Measurements from ENCODE around the gene UACA.

The UACA gene

GRCh38 chr15:70714565-70714964 is 48.8 kb downstream of the UACA start:
- H3K4me3 Mint-ChIP-seq = no peak overlapping the region
- peaks cover 1% of the 10 kb centered on the region for H3K4me1 Mint-ChIP-seq (ENCODE audit: low read depth)
- H3K27me3 Mint-ChIP-seq (ENCODE audit: low read depth) = peaks cover 50% of the 10 kb centered on the region
- no peaks in the 10 kb centered on the region for H3K9me3 Mint-ChIP-seq
- H3K36me3 Mint-ChIP-seq (ENCODE audit: low read depth) = no peaks in the 10 kb centered on the region
- H3K27ac Mint-ChIP-seq = no peak overlapping the region

- Mint-ChIP-seq H3K27ac (no peak overlapping the region), H3K36me3 (ENCODE audit: low read depth) (no peaks in the 10 kb centered on the region), H3K4me1 (ENCODE audit: low read depth) (peaks cover 1% of the 10 kb centered on the region), H3K4me3 (no peak overlapping the region), H3K27me3 (ENCODE audit: low read depth) (peaks cover 44% of the 10 kb centered on the region), H3K9me3 (no peaks in the 10 kb centered on the region)
These were observed 49.3 kb downstream of the UACA start for GRCh38 chr15:70714015-70714414.

DNA sequence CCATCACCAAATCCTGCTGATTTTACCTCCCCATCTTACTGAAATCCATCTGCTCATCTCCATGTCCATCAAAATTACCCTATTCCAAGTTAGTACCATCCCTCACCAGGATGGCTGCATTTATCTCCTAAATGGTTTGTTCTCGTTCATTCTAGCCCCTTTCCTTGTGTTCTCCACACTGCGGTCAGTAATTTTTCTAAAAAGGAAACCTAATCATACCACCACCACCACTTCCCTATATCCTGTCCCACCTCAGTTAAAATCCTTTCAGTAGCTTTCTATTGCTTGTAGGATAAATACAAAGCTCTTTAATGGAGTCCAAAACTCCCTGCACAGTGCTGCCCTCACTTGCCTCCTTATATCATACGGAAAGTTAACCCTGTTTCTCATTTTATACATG is 51.1 kb downstream of the UACA start:
- Mint-ChIP-seq H3K4me3 (no peak overlapping the region), H3K36me3 (ENCODE audit: low read depth) (no peaks in the 10 kb centered on the region), H3K4me1 (ENCODE audit: low read depth) (peaks cover 1% of the 10 kb centered on the region), H3K27ac (no peak overlapping the region), H3K27me3 (ENCODE audit: low read depth) (peaks cover 42% of the 10 kb centered on the region), H3K9me3 (no peaks in the 10 kb centered on the region)

DNA sequence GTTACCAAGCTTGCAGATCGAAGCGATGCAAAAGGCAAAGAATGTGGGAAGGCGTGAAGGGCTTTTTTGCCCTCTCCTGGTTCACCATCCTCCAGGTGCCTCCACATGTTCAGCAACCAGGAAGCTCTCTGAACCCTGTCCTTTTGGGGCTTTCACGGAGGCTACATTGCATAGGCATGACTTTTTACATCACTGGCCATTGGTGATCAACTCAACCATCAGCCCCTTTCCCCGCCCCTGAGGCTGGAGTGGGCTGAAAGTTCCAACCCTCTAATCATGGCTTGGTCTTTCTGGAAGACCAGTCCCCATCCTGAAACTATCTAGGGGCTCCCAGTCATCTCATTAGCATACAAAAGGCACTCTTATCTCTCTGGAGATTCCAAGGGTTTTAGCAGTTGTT is 52.6 kb downstream of the UACA start:
- Mint-ChIP-seq H3K4me3 (no peak overlapping the region), H3K27ac (no peak overlapping the region), H3K4me1 (ENCODE audit: low read depth) (peaks cover 1% of the 10 kb centered on the region), H3K27me3 (ENCODE audit: low read depth) (peaks cover 47% of the 10 kb centered on the region), H3K36me3 (ENCODE audit: low read depth) (no peaks in the 10 kb centered on the region), H3K9me3 (no peaks in the 10 kb centered on the region)

DNA sequence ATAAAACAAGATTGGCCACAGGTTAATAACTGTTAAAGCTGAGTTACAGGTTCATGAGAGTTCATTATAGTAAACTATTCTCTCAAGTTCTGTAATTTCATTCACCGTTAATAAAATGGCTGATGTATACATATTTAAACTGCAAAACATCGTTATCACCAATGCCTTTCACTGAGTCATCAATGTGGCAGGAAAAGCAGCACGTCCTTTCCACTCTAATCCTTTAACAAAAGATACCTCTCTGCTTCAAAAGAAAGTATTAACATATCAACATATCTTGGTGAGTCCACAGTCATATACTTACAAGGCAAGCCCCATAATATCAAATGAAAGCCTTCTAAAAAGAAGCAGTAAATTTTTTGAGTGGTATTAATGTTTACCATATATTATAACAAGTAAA is 54.5 kb downstream of the UACA start:
- Mint-ChIP-seq H3K4me3 (no peak overlapping the region), H3K9me3 (no peaks in the 10 kb centered on the region), H3K27me3 (ENCODE audit: low read depth) (peaks cover 40% of the 10 kb centered on the region), H3K36me3 (ENCODE audit: low read depth) (no peaks in the 10 kb centered on the region), H3K27ac (no peak overlapping the region), H3K4me1 (ENCODE audit: low read depth) (peaks cover 1% of the 10 kb centered on the region)

DNA sequence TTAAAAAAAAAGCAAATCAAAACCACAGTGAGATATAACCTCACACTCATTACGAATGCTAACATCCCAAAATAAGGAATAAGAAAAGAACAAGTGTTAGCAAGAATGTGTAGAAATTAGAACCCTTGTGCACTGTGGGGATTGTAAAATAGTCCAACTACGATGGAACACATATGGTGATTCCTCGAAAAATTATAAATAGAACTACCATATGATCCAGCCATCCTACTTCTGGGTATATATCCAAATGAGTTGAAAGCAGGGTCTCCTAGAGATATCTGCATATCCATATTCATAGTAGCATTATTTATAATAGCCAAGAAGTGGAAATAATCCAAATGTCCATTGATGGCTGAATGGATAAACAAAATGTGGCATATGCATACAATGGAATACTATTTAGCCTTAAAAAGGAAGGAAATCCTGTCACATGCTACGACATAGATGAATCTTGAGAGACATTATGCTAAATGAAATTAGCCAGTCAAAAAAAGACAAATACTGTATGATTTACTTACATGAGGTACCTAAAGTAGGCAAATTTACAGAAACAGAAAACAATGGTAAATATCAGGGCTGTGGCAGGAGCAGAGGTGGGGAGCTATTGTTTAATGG is 55.6 kb downstream of the UACA start:
- H3K4me3 Mint-ChIP-seq = no peak overlapping the region
- peaks cover 35% of the 10 kb centered on the region for H3K27me3 Mint-ChIP-seq (ENCODE audit: low read depth)
- no peaks in the 10 kb centered on the region for H3K36me3 Mint-ChIP-seq (ENCODE audit: low read depth)

GRCh38 chr15:70704731-70705130 is 58.6 kb downstream of the UACA start:
- no peaks in the 10 kb centered on the region for H3K36me3 Mint-ChIP-seq (ENCODE audit: low read depth)
- peaks cover 42% of the 10 kb centered on the region for H3K27me3 Mint-ChIP-seq (ENCODE audit: low read depth)
- H3K9me3 Mint-ChIP-seq = no peaks in the 10 kb centered on the region
- no peak overlapping the region for H3K4me3 Mint-ChIP-seq
- no peaks in the 10 kb centered on the region for H3K4me1 Mint-ChIP-seq (ENCODE audit: low read depth)
- no peak overlapping the region for H3K27ac Mint-ChIP-seq

More for the DNA sequence above, 55.6 kb downstream of the UACA start:
- H3K4me1 Mint-ChIP-seq (ENCODE audit: low read depth) = peaks cover 1% of the 10 kb centered on the region
- no peaks in the 10 kb centered on the region for H3K9me3 Mint-ChIP-seq
- H3K27ac Mint-ChIP-seq = no peak overlapping the region

GRCh38 chr15:70704166-70704565 is 59.2 kb downstream of the UACA start:
- no peak overlapping the region for H3K4me3 Mint-ChIP-seq
- no peaks in the 10 kb centered on the region for H3K4me1 Mint-ChIP-seq (ENCODE audit: low read depth)
- no peak overlapping the region for H3K27ac Mint-ChIP-seq
- no peaks in the 10 kb centered on the region for H3K36me3 Mint-ChIP-seq (ENCODE audit: low read depth)
- H3K9me3 Mint-ChIP-seq = no peaks in the 10 kb centered on the region
- peaks cover 47% of the 10 kb centered on the region for H3K27me3 Mint-ChIP-seq (ENCODE audit: low read depth)

DNA sequence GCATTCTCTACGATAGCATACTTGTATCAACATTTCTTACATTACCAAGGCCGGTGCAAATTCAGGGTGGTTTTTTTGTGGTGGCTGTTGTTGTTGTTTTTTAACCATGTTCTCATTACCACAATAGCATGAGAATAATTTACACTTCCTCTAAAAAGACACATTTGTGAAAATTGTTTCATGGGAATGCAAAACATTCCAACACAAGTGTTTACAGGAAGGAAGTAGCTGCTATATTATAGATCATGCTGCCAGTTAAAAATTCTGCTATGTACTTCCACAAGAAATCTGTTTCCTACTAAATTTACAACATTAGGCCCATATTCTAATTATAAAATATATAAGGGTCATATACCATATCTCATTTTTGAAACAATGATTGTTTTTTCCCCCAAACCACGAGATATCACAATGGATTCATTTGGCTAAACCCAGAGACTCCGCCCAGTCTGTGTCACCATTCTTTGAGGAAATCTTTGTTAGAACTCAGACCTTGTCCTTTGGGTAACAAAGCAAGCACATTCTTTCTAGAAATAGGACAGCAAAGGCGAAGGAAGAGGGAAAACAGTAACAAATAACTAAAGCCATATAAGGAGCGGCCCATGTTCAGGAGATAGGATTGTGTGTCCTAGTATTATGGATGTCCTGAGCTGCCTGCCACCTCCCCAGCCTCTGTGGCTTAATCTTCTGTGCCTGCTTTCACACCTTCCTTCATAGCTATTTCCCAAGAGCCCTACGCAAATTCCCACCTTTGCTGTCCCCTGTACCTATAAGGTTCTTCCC is 60.1 kb downstream of the UACA start:
- no peak overlapping the region for H3K4me3 Mint-ChIP-seq
- H3K4me1 Mint-ChIP-seq (ENCODE audit: low read depth) = no peaks in the 10 kb centered on the region
- H3K27me3 Mint-ChIP-seq (ENCODE audit: low read depth) = peaks cover 52% of the 10 kb centered on the region
- no peaks in the 10 kb centered on the region for H3K36me3 Mint-ChIP-seq (ENCODE audit: low read depth)
- H3K9me3 Mint-ChIP-seq = no peaks in the 10 kb centered on the region
- no peak overlapping the region for H3K27ac Mint-ChIP-seq

DNA sequence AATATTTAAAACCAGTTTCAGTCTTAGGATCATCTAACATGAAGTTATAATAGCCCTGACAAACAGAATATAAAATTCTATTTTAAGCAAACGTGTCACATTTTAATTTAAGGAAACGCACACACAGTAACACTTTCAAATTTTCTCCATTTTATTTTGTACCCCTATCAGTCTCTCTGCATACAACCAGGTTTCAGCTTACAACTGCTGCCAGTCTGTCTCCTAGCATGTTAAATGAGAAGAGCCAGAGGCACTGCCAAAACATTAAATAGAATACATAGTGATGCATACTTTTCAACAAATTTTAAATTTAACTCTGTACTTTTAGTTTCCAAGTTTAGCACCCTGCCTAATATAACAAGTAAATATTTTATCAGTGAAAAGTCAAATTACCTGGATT is 60.8 kb downstream of the UACA start:
- no peaks in the 10 kb centered on the region for H3K9me3 Mint-ChIP-seq
- peaks cover 55% of the 10 kb centered on the region for H3K27me3 Mint-ChIP-seq (ENCODE audit: low read depth)
- H3K4me3 Mint-ChIP-seq = no peak overlapping the region
- H3K4me1 Mint-ChIP-seq (ENCODE audit: low read depth) = no peaks in the 10 kb centered on the region
- no peak overlapping the region for H3K27ac Mint-ChIP-seq
- H3K36me3 Mint-ChIP-seq (ENCODE audit: low read depth) = no peaks in the 10 kb centered on the region

DNA sequence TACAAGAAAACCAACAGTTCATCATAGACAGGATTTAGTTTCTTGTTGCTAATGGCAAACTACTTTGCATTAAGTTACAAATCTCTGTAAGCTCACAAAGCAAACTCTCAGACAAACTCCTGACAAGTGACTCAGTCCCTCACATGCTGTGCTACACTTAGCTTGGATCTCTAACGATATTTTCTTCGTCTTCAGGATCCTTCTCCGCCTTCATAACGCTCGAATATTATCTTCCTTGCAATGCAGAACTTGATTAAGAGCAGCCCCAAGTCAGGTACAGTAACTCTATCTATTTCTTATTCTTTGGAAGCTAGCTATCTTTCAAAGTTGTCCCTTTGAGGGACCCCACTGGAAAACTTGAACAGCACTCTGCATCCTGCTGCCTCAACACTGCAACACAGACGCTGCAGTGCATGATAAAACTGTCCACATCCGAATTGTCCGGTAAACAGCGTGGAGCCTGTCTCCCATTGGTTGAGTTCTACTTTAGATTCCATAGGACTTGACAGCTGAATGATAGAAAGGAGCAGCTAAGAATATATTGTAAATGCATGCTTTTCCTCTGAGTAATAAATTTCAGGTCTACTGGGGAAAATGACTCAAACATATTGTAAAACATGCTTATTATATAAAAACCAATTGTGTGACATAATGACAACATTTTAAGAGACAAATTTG is 61.3 kb downstream of the UACA start:
- H3K4me1 Mint-ChIP-seq (ENCODE audit: low read depth) = no peaks in the 10 kb centered on the region
- no peak overlapping the region for H3K27ac Mint-ChIP-seq
- no peaks in the 10 kb centered on the region for H3K36me3 Mint-ChIP-seq (ENCODE audit: low read depth)
- no peaks in the 10 kb centered on the region for H3K9me3 Mint-ChIP-seq
- no peak overlapping the region for H3K4me3 Mint-ChIP-seq
- H3K27me3 Mint-ChIP-seq (ENCODE audit: low read depth) = peaks cover 54% of the 10 kb centered on the region

DNA sequence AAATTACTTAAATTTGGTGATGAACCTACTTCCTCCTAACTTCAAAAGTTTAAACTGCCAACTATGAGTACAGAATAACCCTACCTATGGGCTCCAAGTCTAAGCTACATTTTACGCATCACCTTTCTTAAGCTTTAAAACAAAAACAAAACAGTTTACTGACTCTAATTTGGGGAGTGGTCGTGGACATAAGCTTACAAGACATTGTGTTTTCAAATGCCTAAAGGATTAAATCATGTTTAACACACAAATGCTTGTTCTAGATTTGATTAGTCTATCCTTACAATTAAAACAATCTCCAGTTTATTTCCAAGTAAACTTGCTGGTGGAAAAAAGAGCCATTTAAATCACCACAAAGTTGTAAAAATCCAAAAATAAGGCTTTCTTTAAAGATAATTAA is 62.2 kb downstream of the UACA start:
- H3K27me3 Mint-ChIP-seq (ENCODE audit: low read depth) = peaks cover 54% of the 10 kb centered on the region
- no peaks in the 10 kb centered on the region for H3K9me3 Mint-ChIP-seq
- no peaks in the 10 kb centered on the region for H3K36me3 Mint-ChIP-seq (ENCODE audit: low read depth)
- H3K4me1 Mint-ChIP-seq (ENCODE audit: low read depth) = no peaks in the 10 kb centered on the region
- no peak overlapping the region for H3K4me3 Mint-ChIP-seq
- H3K27ac Mint-ChIP-seq = no peak overlapping the region

DNA sequence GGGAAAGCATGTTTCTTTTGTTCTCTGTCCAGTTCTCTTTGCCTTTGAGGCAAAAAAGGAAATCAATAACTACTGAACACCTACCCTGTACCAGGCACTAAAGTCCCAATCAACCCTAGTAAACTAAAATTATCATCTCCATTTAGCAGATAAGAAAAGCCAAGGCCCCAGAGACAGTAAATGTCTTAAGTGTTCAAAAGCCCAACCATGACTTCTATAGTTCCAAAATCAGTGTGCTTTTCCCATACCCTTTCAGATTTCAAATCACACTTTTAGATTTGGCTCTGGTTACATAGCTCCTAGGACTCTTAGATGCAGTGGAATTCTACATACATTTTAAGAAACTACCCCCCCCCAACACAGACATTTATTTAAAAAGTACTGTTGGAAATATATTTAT is 63.5 kb downstream of the UACA start:
- Mint-ChIP-seq H3K4me1 (ENCODE audit: low read depth) (no peaks in the 10 kb centered on the region), H3K27ac (no peak overlapping the region), H3K4me3 (no peak overlapping the region), H3K9me3 (no peaks in the 10 kb centered on the region), H3K27me3 (ENCODE audit: low read depth) (peaks cover 53% of the 10 kb centered on the region), H3K36me3 (ENCODE audit: low read depth) (no peaks in the 10 kb centered on the region)

GRCh38 chr15:70698836-70699390 is 64.4 kb downstream of the UACA start:
- H3K36me3 Mint-ChIP-seq (ENCODE audit: low read depth) = no peaks in the 10 kb centered on the region
- H3K27ac Mint-ChIP-seq = no peak overlapping the region
- H3K27me3 Mint-ChIP-seq (ENCODE audit: low read depth) = peaks cover 52% of the 10 kb centered on the region
- H3K4me1 Mint-ChIP-seq (ENCODE audit: low read depth) = no peaks in the 10 kb centered on the region
- no peaks in the 10 kb centered on the region for H3K9me3 Mint-ChIP-seq
- H3K4me3 Mint-ChIP-seq = no peak overlapping the region

DNA sequence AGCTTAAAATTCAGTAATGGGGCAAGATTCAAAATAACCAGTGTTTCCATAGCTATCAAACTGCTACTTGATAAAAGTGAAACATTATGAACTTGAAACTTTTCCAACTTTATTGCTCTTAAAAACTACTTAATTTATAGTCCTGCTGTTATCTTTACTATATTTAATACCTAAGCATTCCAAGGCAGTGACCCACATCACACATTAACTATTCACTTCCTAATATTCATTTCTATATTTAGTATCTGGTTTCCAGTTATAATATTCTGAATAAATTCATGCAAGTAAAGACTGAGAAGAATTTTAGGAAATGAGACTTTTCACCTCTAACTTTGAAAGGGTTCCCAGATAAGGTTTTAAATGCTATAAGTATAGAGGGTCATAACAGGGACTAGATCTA is 64.9 kb downstream of the UACA start:
- H3K36me3 Mint-ChIP-seq (ENCODE audit: low read depth) = no peaks in the 10 kb centered on the region
- no peak overlapping the region for H3K4me3 Mint-ChIP-seq
- H3K27me3 Mint-ChIP-seq (ENCODE audit: low read depth) = peaks cover 53% of the 10 kb centered on the region
- no peak overlapping the region for H3K27ac Mint-ChIP-seq
- no peaks in the 10 kb centered on the region for H3K9me3 Mint-ChIP-seq
- no peaks in the 10 kb centered on the region for H3K4me1 Mint-ChIP-seq (ENCODE audit: low read depth)

Measured in T-helper 1 cell treated with Interleukin-12 subunit alpha and Interleukin-12 subunit beta and Interleukin-4 antibody, amounts not matched to agents 30 μg/mL and 1 μg/mL, for 36 hours (primary cell).